SIG-M5 treated with dmso at 0.1 percent for 504 hours (cell line): ENCODE results near the gene GHRL.
"Not testable (repeated sequence)": the region's sequence is repeated elsewhere in the genome, so short reads cannot be mapped to it uniquely, and the experiment has no call there.

Experiments used
- DNase-seq: peaks from one replicate; lab custom pipeline; 2025; ENCODE audit not compliant: unreplicated experiment; lab: John Stamatoyannopoulos, UW

GHRL gene

DNA sequence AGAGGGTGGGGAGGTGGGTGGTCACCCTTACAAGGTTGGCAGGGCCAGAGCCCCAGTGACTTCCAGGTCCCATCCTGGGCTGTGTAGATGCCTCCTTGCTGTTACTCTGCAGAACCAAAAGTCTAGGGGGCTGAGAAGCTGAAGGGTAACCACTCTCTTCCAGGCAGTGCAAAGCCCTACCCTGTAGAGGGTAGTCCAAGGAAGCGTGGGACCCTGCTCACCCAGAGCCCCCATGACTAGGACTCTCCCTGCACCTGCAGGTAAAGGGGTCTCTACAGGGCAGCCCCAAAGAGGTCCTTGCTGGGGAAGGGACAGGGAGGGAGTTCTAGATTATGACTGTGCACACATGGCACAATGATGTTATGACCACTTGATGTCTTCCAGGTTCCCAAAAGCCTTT, 14.2 kb downstream of the GHRL start:
- DNase-seq: no peak

DNA sequence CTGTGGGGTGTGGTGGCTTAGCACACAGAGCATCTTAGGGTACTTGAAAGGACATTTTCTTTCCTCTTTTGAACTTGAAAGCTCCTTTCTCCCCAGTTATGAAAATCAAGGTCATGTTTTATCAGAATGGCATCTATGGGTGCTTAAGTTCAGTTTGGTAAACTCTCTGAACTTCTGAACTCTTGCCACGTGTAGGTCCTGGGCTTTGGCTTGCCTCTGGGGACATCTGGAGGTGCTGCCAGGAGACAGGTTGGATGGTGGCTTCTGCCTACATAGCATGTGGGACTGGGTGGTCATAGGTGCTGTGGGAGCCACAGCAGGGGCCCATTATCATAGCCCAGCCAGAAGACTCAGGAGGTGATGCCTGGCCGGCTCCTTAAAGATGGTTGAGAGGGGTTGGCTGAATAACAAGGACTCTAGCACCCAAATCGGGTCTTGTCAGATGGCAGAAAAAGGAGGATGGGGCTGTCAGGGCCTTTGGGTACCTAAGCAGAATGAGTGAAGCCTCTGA, 15.6 kb downstream of the GHRL start:
- no peak for DNase-seq

GRCh38 chr3:10274601-10275000, 18.1 kb downstream of the GHRL start:
- no peak for DNase-seq

- no peak for DNase-seq
Measured at GRCh38 chr3:10273702-10274305, 18.9 kb downstream of the GHRL start.

GRCh38 chr3:10272977-10273376, 19.8 kb downstream of the GHRL start:
- no peak for DNase-seq

- not testable (repeated sequence) for DNase-seq
Measured at GRCh38 chr3:10272476-10272875, 20.3 kb downstream of the GHRL start.

GRCh38 chr3:10269443-10269842, 23.3 kb downstream of the GHRL start:
- no peak for DNase-seq

DNA sequence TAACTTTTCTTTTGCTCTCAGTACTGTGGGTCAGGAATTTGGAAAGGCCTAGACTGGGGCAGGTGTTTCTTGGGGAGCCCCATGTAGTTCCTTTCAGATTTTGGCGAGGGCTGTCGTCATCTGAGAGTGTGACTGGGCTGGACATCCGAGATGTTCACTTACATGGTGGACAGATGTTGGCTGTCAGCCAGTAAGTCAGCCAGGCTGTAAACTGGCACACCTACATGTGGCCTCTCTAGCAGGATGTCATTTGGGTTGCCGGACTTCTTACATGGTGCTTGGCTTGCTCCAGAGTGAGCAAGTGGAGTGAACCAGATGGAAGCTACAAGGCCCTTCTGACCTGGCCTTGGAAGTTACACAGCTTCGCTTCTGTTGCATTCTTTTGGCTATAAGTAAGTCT, 23.8 kb downstream of the GHRL start:
- no peak for DNase-seq

DNA sequence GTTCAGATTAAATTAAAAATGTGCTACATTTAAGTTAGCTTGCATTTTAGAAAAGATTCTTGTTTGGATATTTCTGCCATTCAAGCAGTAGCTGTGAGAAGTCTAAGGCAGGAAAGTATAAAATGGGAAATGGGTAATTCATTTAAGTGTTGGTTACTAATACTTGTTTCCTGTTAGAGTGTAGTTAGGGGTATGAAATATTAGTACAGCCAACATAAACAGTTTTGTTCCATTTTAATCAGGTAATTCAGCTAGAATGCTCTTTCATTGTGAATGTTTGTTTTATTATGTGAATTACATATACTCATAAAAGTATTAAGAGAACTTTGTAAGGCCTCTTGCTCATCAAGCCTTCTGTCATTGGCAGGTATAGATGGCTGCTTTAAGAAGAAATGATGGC, 24.6 kb downstream of the GHRL start:
- DNase-seq: no peak

GRCh38 chr3:10266936-10267335, 25.8 kb downstream of the GHRL start:
- DNase-seq: not testable (repeated sequence)

- no peak for DNase-seq
Measured at GRCh38 chr3:10265833-10266232, 26.9 kb downstream of the GHRL start.

GRCh38 chr3:10263646-10264363, 28.9 kb downstream of the GHRL start:
- DNase-seq: peak; percentile 51

DNA sequence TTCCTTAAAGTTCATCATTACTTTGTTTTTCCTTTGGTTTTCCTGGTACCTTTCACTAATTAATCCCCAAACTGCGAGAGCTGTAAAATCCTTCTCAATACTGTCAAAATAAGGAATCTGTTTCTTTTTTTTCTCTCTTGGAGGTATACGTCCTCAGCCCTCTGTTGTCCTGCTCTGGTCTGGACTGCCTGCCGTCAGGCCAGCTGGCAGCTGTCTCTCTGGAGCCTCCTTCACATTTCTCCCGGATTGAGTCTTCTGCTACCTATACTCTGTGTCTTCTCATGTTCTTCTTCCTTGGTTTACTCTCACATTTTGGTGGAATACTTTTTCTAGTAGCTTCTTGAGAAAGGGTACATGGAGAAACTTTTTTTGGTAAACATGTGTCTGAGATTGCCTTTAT, 30.7 kb downstream of the GHRL start:
- DNase-seq: no peak

- DNase-seq: no peak
Measured at GRCh38 chr3:10260211-10260701, 32.5 kb downstream of the GHRL start.

GRCh38 chr3:10259798-10260197, 32.9 kb downstream of the GHRL start:
- DNase-seq: no peak

DNA sequence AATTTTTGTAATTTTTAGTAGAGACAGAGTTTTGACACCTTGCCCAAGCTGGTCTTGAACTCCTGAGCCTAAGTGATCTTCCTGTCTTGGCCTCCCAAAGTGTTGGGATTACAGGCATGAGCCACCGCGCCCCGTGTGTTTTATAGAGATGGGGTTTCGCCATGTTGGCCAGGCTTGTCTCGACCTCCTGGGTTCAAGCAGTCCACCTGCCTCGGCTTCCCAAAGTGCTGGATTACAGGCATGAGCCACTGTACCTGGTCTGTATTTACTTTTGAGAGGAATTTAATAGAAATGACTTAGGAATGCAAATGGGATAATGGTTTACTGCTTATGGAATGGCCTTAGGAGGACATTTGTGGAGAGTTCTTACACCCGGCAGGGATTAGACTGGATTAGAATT, 33.7 kb downstream of the GHRL start:
- no peak for DNase-seq

DNA sequence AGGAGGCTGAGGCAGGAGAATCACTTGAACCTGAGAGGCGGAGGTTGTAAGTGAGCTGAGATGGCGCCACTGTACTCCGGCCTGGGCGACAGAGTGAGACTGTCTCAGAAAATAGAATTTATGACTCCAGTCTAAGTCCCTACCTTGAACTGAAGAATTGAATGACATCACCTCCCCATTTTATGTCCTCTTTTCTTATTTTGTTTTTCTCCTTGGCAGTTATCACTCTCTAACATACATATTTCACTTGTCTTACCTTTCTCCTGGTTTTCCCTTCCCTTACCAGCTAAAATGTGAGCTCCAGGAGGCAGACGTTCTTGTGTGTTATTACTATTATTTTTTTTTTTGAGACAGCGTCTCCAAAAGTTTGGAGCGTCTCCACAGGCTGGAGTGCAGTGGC, 36.9 kb downstream of the GHRL start:
- no peak for DNase-seq

DNA sequence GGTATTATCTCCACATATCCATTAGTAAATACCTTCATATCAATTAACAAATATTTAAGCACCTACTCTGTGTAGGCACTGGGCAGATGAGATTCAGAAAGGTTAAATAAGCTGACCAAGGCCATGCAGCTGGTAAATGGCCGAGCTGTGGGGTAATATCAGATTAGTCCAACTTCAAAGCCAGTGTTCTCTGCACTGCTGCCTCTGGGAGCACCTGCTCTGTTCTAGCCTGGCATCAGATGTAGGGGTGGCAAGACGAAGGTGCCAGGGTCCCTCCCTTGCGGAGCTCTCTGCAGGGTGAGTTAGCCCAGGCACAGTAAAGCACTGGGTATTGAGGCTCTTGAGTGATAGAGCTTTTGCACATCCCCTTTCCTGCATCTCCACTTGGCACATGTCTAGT, 39.0 kb downstream of the GHRL start:
- DNase-seq: no peak

GRCh38 chr3:10251006-10251405, 41.7 kb downstream of the GHRL start:
- no peak for DNase-seq

DNA sequence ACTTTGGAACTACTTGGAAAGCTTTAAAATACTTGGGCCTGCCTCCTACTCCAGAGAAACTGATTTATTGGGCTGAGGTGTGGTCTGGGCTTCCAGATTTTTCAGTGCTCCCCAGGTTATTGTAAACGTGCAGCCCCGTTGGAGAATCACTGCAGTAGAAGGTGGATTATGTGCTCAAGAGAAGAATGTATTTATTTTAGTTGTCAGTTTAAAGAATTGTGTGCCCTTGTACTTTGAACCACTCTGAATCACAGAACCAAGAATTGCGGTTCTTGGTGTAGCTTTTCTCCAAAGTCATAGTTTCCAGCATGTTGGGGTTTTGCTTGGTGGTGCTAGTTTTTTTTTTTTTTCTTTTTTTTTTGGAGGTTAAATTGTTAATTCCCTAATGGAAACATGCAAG, 42.9 kb downstream of the GHRL start:
- no peak for DNase-seq

- peak; percentile 47 for DNase-seq
Measured at GRCh38 chr3:10248984-10249748, 43.6 kb downstream of the GHRL start.
